Heart left ventricle (tissue), 16 donors: ENCODE data around the gene LIPE. TPM values are rescaled to one million over a fixed set of nuclear protein-coding genes. Genes with fewer than 3 reads are reported as not detected.

Source experiments
- ATAC-seq, 4 donors: fragments of 200-7000 bp; cut with Tn5 transposase; one replicate each; pipeline ENCODE4 v1.9.1; 2020 to 2022; ENCODE audit warnings: moderate library complexity in 4 of 4, mild to moderate bottlenecking in 3 of 4, moderate number of reproducible peaks in 1 of 4
- DNase-seq, 5 donors: peaks; one replicate each; pipeline ENCODE4 v3.0.0-alpha.2; 2020
- H3K27ac ChIP-seq, 12 donors: fragments of 200-600 bp; sonication (generic) in 4 of 12; one replicate each; pipeline versions ENCODE4 v1.5.0 to v1.8.0; 2016 to 2022; ENCODE audit warnings: mild to moderate bottlenecking in 2 of 12
- H3K27me3 ChIP-seq, 9 donors: fragments of 200-600 bp; sonication (generic) in 2 of 9; one replicate each; pipeline versions ENCODE4 v1.5.1 to v1.8.0; 2016 to 2022; ENCODE audit warnings: mild to moderate bottlenecking in 3 of 9
- H3K36me3 ChIP-seq, 9 donors: fragments of 200-600 bp; sonication (generic) in 2 of 9; one replicate each; pipeline versions ENCODE4 v1.5.0 to v1.8.0; 2018 to 2022; ENCODE audit warnings: mild to moderate bottlenecking in 2 of 9
- H3K4me1 ChIP-seq, 12 donors: fragments of 200-600 bp; sonication (generic) in 4 of 12; one replicate each; pipeline versions ENCODE4 v1.5.0 to v1.8.0; 2016 to 2022; ENCODE audit warnings: mild to moderate bottlenecking in 3 of 12
- H3K4me3 ChIP-seq, 12 donors: fragments of 200-600 bp; sonication (generic) in 4 of 12; one replicate each; pipeline versions ENCODE4 v1.5.0 to v1.8.0; 2017 to 2022; ENCODE audit warnings: mild to moderate bottlenecking in 9 of 12, moderate library complexity in 4 of 12
- H3K9me3 ChIP-seq, 12 donors: fragments of 200-600 bp; sonication (generic) in 4 of 12; one replicate each; pipeline versions ENCODE4 v1.5.0 to v1.8.0; 2016 to 2022; ENCODE audit warnings: mild to moderate bottlenecking in 1 of 12
- CTCF ChIP-seq, 12 donors: fragments of 200-600 bp; sonication (generic) in 4 of 12; IDR thresholded peaks; one replicate each; pipeline versions ENCODE4 v1.5.0 to v1.8.0; 2018 to 2022; ENCODE audit warnings: antibody characterized with exemption in 12 of 12, mild to moderate bottlenecking in 5 of 12
- POLR2A ChIP-seq, 2 donors: fragments of 450-650 bp; IDR thresholded peaks; one replicate each; pipeline ENCODE4 v1.6.1; 2017; ENCODE audit warnings: antibody characterized with exemption in 2 of 2, mild to moderate bottlenecking in 2 of 2, moderate library complexity in 2 of 2
- WGBS, 4 donors: extraction: QIAGEN DNeasy Blood & Tissue Kit in 2 of 4; methylation state at CpG; one replicate each; pipeline versions ENCODE4 v1.1.5 to v1.1.7; 2013 to 2018; 5-methylcytosine and 5-hydroxymethylcytosine counted together
- intact Hi-C, 10 donors: fragments of 100-400 bp; cut with DNase I; formaldehyde crosslinking; loops; one replicate each; pipeline versions ENCODE4 v1.11.1 to v1.14.2; 2022
- polyA plus RNA-seq, 2 donors: library from polyadenylated mRNA; stranded (reverse); fragments of 200-250 nt; gene quantifications; one replicate each; pipeline ENCODE4 v1.2.3, GENCODE V29; 2013
- total RNA-seq, 9 donors: library from RNA; depleted of rRNA in 2 of 9; stranded (reverse); fragments of >200 nt in 2 of 9; fragmentation: NEBNext Ultra II Directional in 3 of 9; extraction: Animal tissue kit (Norgen Biotek cat#: 25700) in 3 of 9; gene quantifications; one replicate each; pipeline versions ENCODE4 v1.1.0 to v1.2.4, GENCODE V29; 2016 to 2023
- donor health status: ischemic (EF 13 %, LVEDD 7.1; RV severe dilation, severe dysfunction).
- donor health status: healthy with polysubstance abuse.
- donor health status: DM: no; HTN: yes; CAD: no.
- donor health status: DM: no; HTN: no; CAD: no.
- donor health status: ischemic (EF 25% LVEDD 6.9; RV normal size, moderate dysfunction).
- donor health status: ischemic (EF 25% LVEDD 5.7; RV mildly dilated, moderate dysfunction).
- donor health status: healthy.
- donor health status: DM: yes; HTN: yes; CAD: no.
- donor health status: ischemic (EF 35%, LVEDD 5.7; RV mildly dilated, moderate dysfunction).
- donor health status: nonischemic (EF 11% LVEDD 7.7; RV severe dilation, severe dysfunction).
- donor health status: DM: yes; HTN: yes; CAD: no.
- donor health status: PGD.
- donor health status: ischemic (EF 29% LVEDD 5.4; RV normal size, mild dysfunction).
- donor health status: nonischemic (EF 23%, LVEDD 6.1; RV moderate dilation, normal function).

LIPE gene
- total and polyA plus RNA-seq, 11 donors, result 34.7 to 111 (median 57.3) TPM

- H3K4me1 ChIP-seq, result peaks cover 0 to 14% (median 2%) of the 10 kb centered on the region in 12 donors
- H3K9me3 ChIP-seq, result no peaks in the 10 kb centered on the region
- intact Hi-C loops, result loop anchor here in 5 of 10 donors (5.0 to 10.0 kb wide), 3 partner anchors 32 to 315 kb away; partner anchors contain the start of gene CEACAM8 (in 4 of the 5)
- no peak overlapping the region for H3K27ac ChIP-seq
- H3K36me3 ChIP-seq, result no peaks in the 10 kb centered on the region
- ATAC-seq, result no peak
- no peak for TF ChIP-seq POLR2A (IDR thresholded peaks at IDR 0.05)
- no peak overlapping the region for H3K4me3 ChIP-seq
- DNase-seq, result no peak
- 94 to 99% (median 95%) methylated on average over 2 of the region's 2 CpGs for WGBS, 4 donors
- H3K27me3 ChIP-seq, result no peaks in the 10 kb centered on the region
Observed at GRCh38 chr19:42459926-42460325, 32.7 kb upstream of the LIPE start.

GRCh38 chr19:42455621-42456081 is 28.5 kb upstream of the LIPE start:
- no peak for DNase-seq
- peak in 3 of 4 donors; percentile 52 to 72 (median 60) for ATAC-seq
- Histone ChIP-seq H3K4me3 (no peak overlapping the region), H3K36me3 (no peaks in the 10 kb centered on the region), H3K27ac (no peak overlapping the region), H3K4me1 (peaks cover 0 to 18% (median 0%) of the 10 kb centered on the region in 12 donors), H3K9me3 (no peaks in the 10 kb centered on the region), H3K27me3 (no peaks in the 10 kb centered on the region)
- no peak for TF ChIP-seq POLR2A (IDR thresholded peaks at IDR 0.05)
- TF ChIP-seq CTCF (IDR thresholded peaks at IDR 0.05), result no peak
- intact Hi-C loops, result loop anchor here in 5 of 10 donors (5.0 to 10.0 kb wide), 3 partner anchors 37 to 319 kb away; partner anchors contain the start of gene CEACAM8 (in 4 of the 5)
- WGBS, 4 donors, result 58 to 75% (median 66%) methylated on average over 1 of the region's 1 CpG

- Histone ChIP-seq H3K36me3 (no peaks in the 10 kb centered on the region), H3K9me3 (no peaks in the 10 kb centered on the region), H3K27ac (no peak overlapping the region), H3K27me3 (no peaks in the 10 kb centered on the region), H3K4me3 (no peak overlapping the region), H3K4me1 (peaks cover 0 to 23% (median 3%) of the 10 kb centered on the region in 12 donors)
- DNase-seq (no peak), ATAC-seq (no peak)
- TF ChIP-seq CTCF (IDR thresholded peaks at IDR 0.05), result no peak
- intact Hi-C loops, result loop anchor here in 5 of 10 donors (5.0 to 10.0 kb wide), 3 partner anchors 37 to 320 kb away; partner anchors contain the start of gene CEACAM8 (in 4 of the 5)
- 82 to 87% (median 84%) methylated on average over 2 of the region's 2 CpGs for WGBS, 4 donors
Observed at GRCh38 chr19:42455086-42455485, 27.9 kb upstream of the LIPE start.

- 40 to 65% (median 55%) methylated on average over 4 of the region's 4 CpGs for WGBS, 4 donors
Observed at GRCh38 chr19:42452590-42452989, 25.4 kb upstream of the LIPE start.

More at GRCh38 chr19:42452590-42452989, 25.4 kb upstream of the LIPE start:
- H3K27me3 ChIP-seq, result no peaks in the 10 kb centered on the region
- no peak for ATAC-seq
- no peaks in the 10 kb centered on the region for H3K36me3 ChIP-seq
- H3K4me3 ChIP-seq, result no peak overlapping the region
- H3K9me3 ChIP-seq, result no peaks in the 10 kb centered on the region
- DNase-seq, result no peak
- peaks cover 0 to 32% (median 10%) of the 10 kb centered on the region in 12 donors for H3K4me1 ChIP-seq
- no peak for TF ChIP-seq POLR2A (IDR thresholded peaks at IDR 0.05)
- TF ChIP-seq CTCF (IDR thresholded peaks at IDR 0.05), result no peak
- intact Hi-C loops, result loop anchor here in 9 of 10 donors (5.0 to 10.0 kb wide), 5 partner anchors 75 to 325 kb away; partner anchors contain the start of genes CEACAM8 (in 4 of the 9) and CEACAM1 (in 1 of the 9)
- H3K27ac ChIP-seq, result no peak overlapping the region
